Measurements from ENCODE around the gene CNTNAP2.

DNA sequence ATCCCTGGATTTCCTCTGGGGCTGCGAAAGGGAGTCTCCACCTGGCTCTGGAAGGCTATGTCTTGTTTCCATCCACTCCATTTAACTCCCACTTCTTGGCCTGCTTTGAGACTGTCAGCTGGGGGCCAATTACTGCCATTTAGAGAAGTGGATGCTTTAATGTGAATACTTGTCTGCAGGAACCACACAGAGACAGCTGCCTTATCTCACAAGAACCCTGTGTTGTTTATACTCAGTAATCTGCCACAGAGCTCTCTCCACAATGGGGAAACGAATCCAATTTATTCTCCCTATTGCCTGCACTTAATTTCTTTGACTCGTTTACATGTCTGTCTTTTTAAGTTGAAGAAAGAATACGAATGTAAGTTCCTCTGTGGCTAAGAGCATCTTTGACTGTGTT, 1687.0 kb downstream of the CNTNAP2 start:
- TF ChIP-seq, protein P1, sequence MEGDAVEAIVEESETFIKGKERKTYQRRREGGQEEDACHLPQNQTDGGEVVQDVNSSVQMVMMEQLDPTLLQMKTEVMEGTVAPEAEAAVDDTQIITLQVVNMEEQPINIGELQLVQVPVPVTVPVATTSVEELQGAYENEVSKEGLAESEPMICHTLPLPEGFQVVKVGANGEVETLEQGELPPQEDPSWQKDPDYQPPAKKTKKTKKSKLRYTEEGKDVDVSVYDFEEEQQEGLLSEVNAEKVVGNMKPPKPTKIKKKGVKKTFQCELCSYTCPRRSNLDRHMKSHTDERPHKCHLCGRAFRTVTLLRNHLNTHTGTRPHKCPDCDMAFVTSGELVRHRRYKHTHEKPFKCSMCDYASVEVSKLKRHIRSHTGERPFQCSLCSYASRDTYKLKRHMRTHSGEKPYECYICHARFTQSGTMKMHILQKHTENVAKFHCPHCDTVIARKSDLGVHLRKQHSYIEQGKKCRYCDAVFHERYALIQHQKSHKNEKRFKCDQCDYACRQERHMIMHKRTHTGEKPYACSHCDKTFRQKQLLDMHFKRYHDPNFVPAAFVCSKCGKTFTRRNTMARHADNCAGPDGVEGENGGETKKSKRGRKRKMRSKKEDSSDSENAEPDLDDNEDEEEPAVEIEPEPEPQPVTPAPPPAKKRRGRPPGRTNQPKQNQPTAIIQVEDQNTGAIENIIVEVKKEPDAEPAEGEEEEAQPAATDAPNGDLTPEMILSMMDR (conservative IDR thresholded peaks at IDR 0.05), result no peak
- no peak for TF ChIP-seq ZFX (IDR thresholded peaks at IDR 0.05)

Measured in C4-2B (cell line).